ENCODE data around the gene DPYSL3.

- TF ChIP-seq, protein P1, sequence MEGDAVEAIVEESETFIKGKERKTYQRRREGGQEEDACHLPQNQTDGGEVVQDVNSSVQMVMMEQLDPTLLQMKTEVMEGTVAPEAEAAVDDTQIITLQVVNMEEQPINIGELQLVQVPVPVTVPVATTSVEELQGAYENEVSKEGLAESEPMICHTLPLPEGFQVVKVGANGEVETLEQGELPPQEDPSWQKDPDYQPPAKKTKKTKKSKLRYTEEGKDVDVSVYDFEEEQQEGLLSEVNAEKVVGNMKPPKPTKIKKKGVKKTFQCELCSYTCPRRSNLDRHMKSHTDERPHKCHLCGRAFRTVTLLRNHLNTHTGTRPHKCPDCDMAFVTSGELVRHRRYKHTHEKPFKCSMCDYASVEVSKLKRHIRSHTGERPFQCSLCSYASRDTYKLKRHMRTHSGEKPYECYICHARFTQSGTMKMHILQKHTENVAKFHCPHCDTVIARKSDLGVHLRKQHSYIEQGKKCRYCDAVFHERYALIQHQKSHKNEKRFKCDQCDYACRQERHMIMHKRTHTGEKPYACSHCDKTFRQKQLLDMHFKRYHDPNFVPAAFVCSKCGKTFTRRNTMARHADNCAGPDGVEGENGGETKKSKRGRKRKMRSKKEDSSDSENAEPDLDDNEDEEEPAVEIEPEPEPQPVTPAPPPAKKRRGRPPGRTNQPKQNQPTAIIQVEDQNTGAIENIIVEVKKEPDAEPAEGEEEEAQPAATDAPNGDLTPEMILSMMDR (IDR thresholded peaks at IDR 0.05; ENCODE audit: low read length), result no peak
- TF ChIP-seq EZH2 (optimal IDR thresholded peaks at IDR 0.05; ENCODE audit: low read depth, low read length), result no peak
Observed at GRCh38 chr5:147534172-147534951, 24.5 kb upstream of the DPYSL3 start.
